HCT116 (cell line): Measurements from ENCODE around the gene CCND2. TPM values are rescaled to one million over a fixed set of nuclear protein-coding genes. Genes with fewer than 3 reads are reported as not detected.

ENCODE experiments used
- ATAC-seq: fragments of 200-7000 bp; cut with Tn5 transposase; 2 replicates; pipeline ENCODE4 v1.9.1; 2020; ENCODE audit warnings: mild to moderate bottlenecking, moderate library complexity
- BruUV-seq: library from RNA; stranded (reverse); fragments of 400-500 nt; replicated peaks from 2 replicates; lab custom pipeline; 2021; lab: Mats Ljungman, UMichigan
- CTCF ChIA-PET: fragments of 300-600 bp; sonication (Branson Sonifier 250); formaldehyde crosslinking; loops from one replicate; lab custom pipeline; 2021; ENCODE audit warnings: antibody characterized with exemption; lab: Charles Lee
- POLR2A ChIA-PET: fragments of 300-600, 350-600 bp; sonication (Branson Sonifier 250); formaldehyde crosslinking; loops from one replicate; lab custom pipeline; 2021; ENCODE audit warnings: antibody characterized with exemption; lab: Charles Lee
- RAD21 ChIA-PET, 2 experiments: fragments of 300-600 bp; sonication (Branson Sonifier 250); formaldehyde crosslinking; loops; one replicate each; lab custom pipeline; 2023; ENCODE audit warnings: low total read pairs in 2 of 2; ENCODE audit not compliant: uncharacterized antibody in 2 of 2, unreplicated experiment in 2 of 2, low non-redundant PET in 1 of 2; lab: Charles Lee
- DNase-seq: peaks from one replicate; pipeline ENCODE4 v3.0.0-alpha.2; 2010; ENCODE audit warnings: low read depth, low spot score
- H2AFZ ChIP-seq: fragments of 200-600 bp; shearing (Covaris generic), sonication (generic); 2 replicates; pipeline ENCODE4 v1.6.1; 2017; ENCODE audit warnings: low read depth, mixed run types, mixed read lengths, antibody characterized with exemption, low read length; ENCODE audit not compliant: poor library complexity, severe bottlenecking
- H3K27ac ChIP-seq: 2 replicates; pipeline ENCODE4 v1.5.1; 2012; ENCODE audit warnings: low read depth, low read length
- H3K27me3 ChIP-seq: fragments of 200-600 bp; sonication (generic); 2 replicates; pipeline ENCODE4 v1.6.1; 2016; ENCODE audit warnings: mixed run types, low read length, mixed read lengths; ENCODE audit not compliant: insufficient read depth
- H3K36me3 ChIP-seq, 2 experiments: fragments of 200-500 bp in 1 of 2; fragments of 200-600 bp in 1 of 2; sonication (Bioruptor generic) in 1 of 2; sonication (generic) in 1 of 2; 2 replicates each; pipeline versions ENCODE4 v1.5.1 to v1.6.1; 2014 to 2016; ENCODE audit warnings: low read length in 2 of 2, inconsistent platforms in 1 of 2, mixed read lengths in 1 of 2, mixed run types in 1 of 2; ENCODE audit not compliant: insufficient read depth in 2 of 2, control insufficient read depth in 1 of 2
- H3K4me1 ChIP-seq, 2 experiments: fragments of 200-600 bp in 1 of 2; sonication (generic) in 1 of 2; 2 replicates each; pipeline versions ENCODE4 v1.5.1 to v1.6.1; 2012 to 2017; ENCODE audit warnings: low read length in 2 of 2, inconsistent platforms in 1 of 2, mild to moderate bottlenecking in 1 of 2, mixed read lengths in 1 of 2, mixed run types in 1 of 2, moderate library complexity in 1 of 2; ENCODE audit not compliant: insufficient read depth in 2 of 2, control insufficient read depth in 1 of 2
- H3K4me2 ChIP-seq: fragments of 200-600 bp; sonication (generic); 2 replicates; pipeline ENCODE4 v1.6.1; 2017; ENCODE audit warnings: mixed run types, low read length, mixed read lengths
- H3K4me3 ChIP-seq, 2 experiments: fragments of 200-600 bp in 1 of 2; sonication (generic) in 1 of 2; replicated peaks in 1 of 2; 2 replicates each; pipeline ENCODE4 v1.5.1; 2011 to 2016; ENCODE audit warnings: low read length in 2 of 2, control low read depth in 1 of 2, low read depth in 1 of 2, mild to moderate bottlenecking in 1 of 2, mixed read lengths in 1 of 2, mixed run types in 1 of 2
- H3K79me2 ChIP-seq: fragments of 200-600 bp; sonication (generic); 2 replicates; pipeline ENCODE4 v1.6.1; 2017; ENCODE audit warnings: mild to moderate bottlenecking, mixed run types, low read length, moderate library complexity, mixed read lengths; ENCODE audit not compliant: insufficient read depth
- H3K9ac ChIP-seq: fragments of 200-600 bp; sonication (generic); 2 replicates; pipeline ENCODE4 v1.6.1; 2016; ENCODE audit warnings: low read length, mixed read lengths
- H3K9me2 ChIP-seq: fragments of 200-600 bp; sonication (generic), shearing (Covaris generic); 2 replicates; pipeline ENCODE4 v1.6.1; 2017; ENCODE audit warnings: mixed run types, mild to moderate bottlenecking, moderate library complexity; ENCODE audit not compliant: insufficient read depth
- H3K9me3 ChIP-seq, 2 experiments: fragments of 200-500 bp in 1 of 2; fragments of 200-600 bp in 1 of 2; sonication (Bioruptor generic) in 1 of 2; sonication (generic) in 1 of 2; 2 replicates each; pipeline ENCODE4 v1.6.1; 2014 to 2017; ENCODE audit warnings: low read length in 2 of 2, mixed read lengths in 2 of 2, inconsistent platforms in 1 of 2, low read depth in 1 of 2, mild to moderate bottlenecking in 1 of 2, mixed run types in 1 of 2, moderate library complexity in 1 of 2; ENCODE audit not compliant: control insufficient read depth in 1 of 2, insufficient read depth in 1 of 2
- H4K20me1 ChIP-seq: fragments of 200-600 bp; sonication (generic), shearing (Covaris generic); 2 replicates; pipeline ENCODE4 v1.6.1; 2017; ENCODE audit warnings: mixed run types, mild to moderate bottlenecking, moderate library complexity; ENCODE audit not compliant: insufficient read depth
- ELF1 ChIP-seq: IDR thresholded peaks from 2 replicates; pipeline ENCODE4 v1.6.1; 2012; ENCODE audit warnings: low read depth, borderline replicate concordance
- FOSL1 ChIP-seq: IDR thresholded peaks from 2 replicates; pipeline ENCODE4 v1.6.1; 2012; ENCODE audit warnings: low read depth
- JUND ChIP-seq: IDR thresholded peaks from 2 replicates; pipeline ENCODE4 v1.6.1; 2012
- POLR2A ChIP-seq: IDR thresholded peaks from 2 replicates; pipeline ENCODE4 v1.7.0; 2011; ENCODE audit warnings: borderline replicate concordance; ENCODE audit not compliant: insufficient read depth, insufficient read length; ENCODE audit errors: extremely low read depth
- POLR2AphosphoS5 ChIP-seq: IDR thresholded peaks from 2 replicates; pipeline ENCODE4 v1.6.1; 2011; ENCODE audit warnings: mild to moderate bottlenecking, low read depth, low read length, moderate library complexity
- RAD21 ChIP-seq: IDR thresholded peaks from 2 replicates; pipeline ENCODE4 v1.6.1; 2012; ENCODE audit warnings: low read depth, mild to moderate bottlenecking
- SIN3A ChIP-seq: IDR thresholded peaks from 2 replicates; pipeline ENCODE4 v1.6.1; 2012; ENCODE audit warnings: low read depth
- SP1 ChIP-seq: IDR thresholded peaks from 2 replicates; pipeline ENCODE4 v1.6.1; 2012; ENCODE audit warnings: low read depth
- SRF ChIP-seq: IDR thresholded peaks from 2 replicates; pipeline ENCODE4 v1.6.1; 2012; ENCODE audit warnings: low read depth
- TCF7L2 ChIP-seq: IDR thresholded peaks from 2 replicates; pipeline ENCODE4 v1.7.0; 2011; ENCODE audit warnings: borderline replicate concordance, inconsistent platforms; ENCODE audit not compliant: insufficient read depth, insufficient read length; ENCODE audit errors: extremely low read depth
- ZFX ChIP-seq: fragments of 450-650 bp; IDR thresholded peaks from 2 replicates; pipeline ENCODE4 v1.6.1; 2017
- intact Hi-C: fragments of 100-400 bp; cut with micrococcal nuclease; formaldehyde crosslinking; loops from 2 replicates; pipeline ENCODE4 v1.10.0; 2022
- total RNA-seq: library from RNA; stranded (reverse); gene quantifications from one replicate; pipeline ENCODE4 v1.2.1, GENCODE V29; 2021; ENCODE audit not compliant: unreplicated experiment
- TF ChIP-seq, protein P1 (sequence below): IDR thresholded peaks from 2 replicates; pipeline ENCODE4 v1.6.1; 2012
- TF ChIP-seq, protein P2 (sequence below): IDR thresholded peaks from 2 replicates; pipeline ENCODE4 v1.6.1; 2011; ENCODE audit warnings: mild to moderate bottlenecking, low read length, moderate library complexity; ENCODE audit not compliant: insufficient replicate concordance; ENCODE audit errors: extremely low read depth
- TF ChIP-seq, protein P3 (sequence below): IDR thresholded peaks from 2 replicates; pipeline ENCODE4 v1.6.1; 2012
- TF ChIP-seq, protein P4 (sequence below), 3 experiments: fragments of 200-600 bp in 1 of 3; sonication (generic) in 1 of 3; IDR thresholded peaks in 2 of 3; conservative IDR thresholded peaks in 1 of 3; 2 replicates each; pipeline ENCODE4 v1.5.1; 2012 to 2017; ENCODE audit warnings: low read depth in 2 of 3, low read length in 2 of 3, antibody characterized with exemption in 1 of 3, borderline replicate concordance in 1 of 3, control low read depth in 1 of 3, mild to moderate bottlenecking in 1 of 3, mixed read lengths in 1 of 3, mixed run types in 1 of 3, moderate library complexity in 1 of 3; ENCODE audit not compliant: insufficient read depth in 1 of 3

Gene CCND2
- total RNA-seq, 1 experiment from 2014 or later, result 1.1 TPM

DNA sequence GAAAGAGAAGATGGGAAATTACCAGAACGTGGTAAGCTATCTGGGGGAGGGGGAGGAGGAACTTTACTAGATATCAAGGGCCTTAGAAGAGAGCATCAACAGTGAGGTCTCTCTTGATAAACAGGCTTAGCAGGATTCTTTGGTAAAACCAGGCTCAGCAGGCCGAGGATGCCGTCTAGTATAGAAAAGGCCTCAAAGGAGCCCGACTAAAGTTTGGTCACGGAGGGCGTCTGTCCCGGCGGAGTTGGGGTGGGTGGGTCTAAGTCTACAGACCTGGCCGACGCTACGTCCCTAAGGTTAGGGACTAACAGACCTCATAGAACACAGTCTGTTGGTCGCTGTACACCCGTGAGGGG is 46.9 kb downstream of the CCND2 start:
- peak; percentile 79 for TF ChIP-seq ZFX
- TF ChIP-seq, protein P1, sequence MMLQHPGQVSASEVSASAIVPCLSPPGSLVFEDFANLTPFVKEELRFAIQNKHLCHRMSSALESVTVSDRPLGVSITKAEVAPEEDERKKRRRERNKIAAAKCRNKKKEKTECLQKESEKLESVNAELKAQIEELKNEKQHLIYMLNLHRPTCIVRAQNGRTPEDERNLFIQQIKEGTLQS, result no peak
- peak; percentile 58 for ATAC-seq
- Histone ChIP-seq H4K20me1 (no peaks in the 10 kb centered on the region), H3K9ac (peak overlapping the region; percentile 91), H3K27me3 (no peaks in the 10 kb centered on the region), H3K9me3 (no peaks in the 10 kb centered on the region), H3K9me2 (no peaks in the 10 kb centered on the region), H3K79me2 (peaks cover 28% of the 10 kb centered on the region), H3K4me1 (peaks cover 0 to 13% of the 10 kb centered on the region in 2 experiments; a peak in 2 of 4 replicates), H3K4me2 (peak overlapping the region; percentile 98), H3K4me3 (peak overlapping the region; percentile 70 to 91), H3K27ac (peak overlapping the region; percentile 58), H3K36me3 (no peaks in the 10 kb centered on the region), H2AFZ (peak overlapping the region; percentile 95)
- ChIA-PET CTCF (no interaction called here), POLR2A (no interaction called here), RAD21 (no interaction called here)
- intact Hi-C loops, result no loop called here
- BruUV-seq, result TSS peak; percentile 98
- DNase-seq, result no peak

DNA sequence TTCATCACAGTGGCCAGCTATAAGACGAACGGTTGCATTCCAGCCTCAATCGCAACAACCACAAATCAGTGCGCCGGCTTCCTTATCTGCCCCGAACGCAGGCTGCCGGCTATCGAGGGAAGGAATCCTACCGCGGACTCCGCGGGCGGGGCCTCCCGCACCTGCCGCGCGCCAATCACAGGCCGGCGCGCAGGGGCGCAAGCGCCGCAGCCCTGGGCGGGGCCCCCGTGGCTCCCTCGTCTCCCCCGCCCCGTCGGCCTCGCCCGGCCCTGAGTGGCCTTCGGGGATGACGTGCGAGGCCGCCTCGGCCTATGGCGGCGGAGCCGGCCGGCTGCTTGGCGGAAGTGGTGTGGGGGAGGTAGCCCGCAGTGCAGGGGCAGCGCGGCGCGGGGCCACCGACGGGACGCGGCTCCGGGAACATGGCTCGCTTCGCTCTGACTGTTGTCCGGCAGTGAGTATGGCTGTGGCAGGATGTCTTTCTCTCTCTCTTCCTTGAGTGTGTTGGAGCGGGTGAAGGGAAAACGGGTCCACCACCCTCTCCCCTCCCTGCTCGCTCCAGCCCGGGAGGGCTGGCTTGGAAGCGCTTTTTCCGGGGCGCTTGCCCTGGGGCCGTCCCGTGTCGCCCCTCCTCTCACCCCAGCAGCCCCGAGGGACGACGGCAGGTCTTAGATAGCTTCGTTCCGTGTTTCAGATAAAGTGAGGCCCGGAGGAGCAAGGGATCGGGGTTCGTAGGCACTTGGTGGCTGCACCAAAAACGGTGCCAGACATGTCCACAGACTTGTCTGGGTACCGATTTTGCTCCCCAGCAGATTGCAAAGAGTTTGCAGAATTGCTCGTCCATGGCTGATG is 47.5 kb downstream of the CCND2 start, which contains the start of gene TIGAR:
TIGAR (plus strand) TSS at position 361 of the 849 bp plus-strand sequence; CDS start at position 420, 59 bp downstream.
- Histone ChIP-seq H3K36me3 (no peaks in the 10 kb centered on the region), H3K79me2 (peaks cover 33% of the 10 kb centered on the region), H3K9me2 (no peaks in the 10 kb centered on the region), H3K9ac (peak within 1 kb of the TSS; percentile 91), H3K27me3 (no peaks in the 10 kb centered on the region), H3K4me2 (peak within 1 kb of the TSS; percentile 98), H2AFZ (peak within 1 kb of the TSS; percentile 95), H3K9me3 (no peaks in the 10 kb centered on the region), H3K27ac (peak within 1 kb of the TSS; percentile 65), H3K4me1 (peaks cover 0 to 13% of the 10 kb centered on the region in 2 experiments; a peak in 2 of 4 replicates), H3K4me3 (peak within 1 kb of the TSS; percentile 91 to 96), H4K20me1 (no peaks in the 10 kb centered on the region)
- ATAC-seq, result peak; percentile 98
- ChIA-PET RAD21 (no interaction called here), POLR2A (no interaction called here), CTCF (no interaction called here)
- peak; percentile 81 for DNase-seq
- intact Hi-C loops, result no loop called here
- TSS peak; percentile 78 for BruUV-seq
- TF ChIP-seq, protein P2, sequence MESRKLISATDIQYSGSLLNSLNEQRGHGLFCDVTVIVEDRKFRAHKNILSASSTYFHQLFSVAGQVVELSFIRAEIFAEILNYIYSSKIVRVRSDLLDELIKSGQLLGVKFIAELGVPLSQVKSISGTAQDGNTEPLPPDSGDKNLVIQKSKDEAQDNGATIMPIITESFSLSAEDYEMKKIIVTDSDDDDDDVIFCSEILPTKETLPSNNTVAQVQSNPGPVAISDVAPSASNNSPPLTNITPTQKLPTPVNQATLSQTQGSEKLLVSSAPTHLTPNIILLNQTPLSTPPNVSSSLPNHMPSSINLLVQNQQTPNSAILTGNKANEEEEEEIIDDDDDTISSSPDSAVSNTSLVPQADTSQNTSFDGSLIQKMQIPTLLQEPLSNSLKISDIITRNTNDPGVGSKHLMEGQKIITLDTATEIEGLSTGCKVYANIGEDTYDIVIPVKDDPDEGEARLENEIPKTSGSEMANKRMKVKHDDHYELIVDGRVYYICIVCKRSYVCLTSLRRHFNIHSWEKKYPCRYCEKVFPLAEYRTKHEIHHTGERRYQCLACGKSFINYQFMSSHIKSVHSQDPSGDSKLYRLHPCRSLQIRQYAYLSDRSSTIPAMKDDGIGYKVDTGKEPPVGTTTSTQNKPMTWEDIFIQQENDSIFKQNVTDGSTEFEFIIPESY, result no peak
- TF ChIP-seq ELF1, result peak; percentile 49
- TF ChIP-seq, protein P3, sequence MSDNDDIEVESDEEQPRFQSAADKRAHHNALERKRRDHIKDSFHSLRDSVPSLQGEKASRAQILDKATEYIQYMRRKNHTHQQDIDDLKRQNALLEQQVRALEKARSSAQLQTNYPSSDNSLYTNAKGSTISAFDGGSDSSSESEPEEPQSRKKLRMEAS, result peak; percentile 53; the same call in 1 of the 2 replicates
- no peak for TF ChIP-seq SRF
- TF ChIP-seq SP1, result peak; percentile 55; the same call in 1 of the 2 replicates
- peak; percentile 74 for TF ChIP-seq POLR2AphosphoS5
- TF ChIP-seq FOSL1, result no peak
- peak; percentile 50 for TF ChIP-seq POLR2A
- no peak for TF ChIP-seq JUND
- TF ChIP-seq SIN3A, result peak; percentile 96
- TF ChIP-seq, protein P1, result no peak
- no peak for TF ChIP-seq TCF7L2
- no peak for TF ChIP-seq RAD21
- TF ChIP-seq, protein P4, sequence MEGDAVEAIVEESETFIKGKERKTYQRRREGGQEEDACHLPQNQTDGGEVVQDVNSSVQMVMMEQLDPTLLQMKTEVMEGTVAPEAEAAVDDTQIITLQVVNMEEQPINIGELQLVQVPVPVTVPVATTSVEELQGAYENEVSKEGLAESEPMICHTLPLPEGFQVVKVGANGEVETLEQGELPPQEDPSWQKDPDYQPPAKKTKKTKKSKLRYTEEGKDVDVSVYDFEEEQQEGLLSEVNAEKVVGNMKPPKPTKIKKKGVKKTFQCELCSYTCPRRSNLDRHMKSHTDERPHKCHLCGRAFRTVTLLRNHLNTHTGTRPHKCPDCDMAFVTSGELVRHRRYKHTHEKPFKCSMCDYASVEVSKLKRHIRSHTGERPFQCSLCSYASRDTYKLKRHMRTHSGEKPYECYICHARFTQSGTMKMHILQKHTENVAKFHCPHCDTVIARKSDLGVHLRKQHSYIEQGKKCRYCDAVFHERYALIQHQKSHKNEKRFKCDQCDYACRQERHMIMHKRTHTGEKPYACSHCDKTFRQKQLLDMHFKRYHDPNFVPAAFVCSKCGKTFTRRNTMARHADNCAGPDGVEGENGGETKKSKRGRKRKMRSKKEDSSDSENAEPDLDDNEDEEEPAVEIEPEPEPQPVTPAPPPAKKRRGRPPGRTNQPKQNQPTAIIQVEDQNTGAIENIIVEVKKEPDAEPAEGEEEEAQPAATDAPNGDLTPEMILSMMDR (IDR thresholded peaks at IDR 0.05 in 2 of 3, conservative IDR thresholded peaks at IDR 0.05 in 1 of 3; ENCODE audit: borderline replicate concordance in 1 of 3, insufficient read depth in 1 of 3, low read depth in 2 of 3, low read length in 2 of 3), result no peak
